Endothelial cell of umbilical vein (primary cell): Measurements from ENCODE around the gene NEMF. TPM values are rescaled to one million over a fixed set of nuclear protein-coding genes. Genes with fewer than 3 reads are reported as not detected.

ENCODE experiments used
- BruUV-seq: library from RNA; stranded (reverse); fragments of 400-500 nt; replicated peaks from 2 replicates; lab custom pipeline; 2021; lab: Mats Ljungman, UMichigan
- CTCF ChIA-PET: fragments of 300-600, 350-600 bp; sonication (Branson Sonifier 250); formaldehyde crosslinking; loops from one replicate; lab custom pipeline; 2021; ENCODE audit warnings: antibody characterized with exemption, inconsistent platforms; lab: Charles Lee
- POLR2A ChIA-PET: fragments of 300-600, 350-600 bp; sonication (Branson Sonifier 250); formaldehyde crosslinking; loops from one replicate; lab custom pipeline; 2021; ENCODE audit warnings: antibody characterized with exemption, inconsistent platforms; lab: Charles Lee
- DNase-seq: peaks from one replicate; pipeline ENCODE4 v3.0.0-alpha.2; 2011; ENCODE audit warnings: low read depth, low spot score
- FAIRE-seq: peaks from 2 replicates; lab custom pipeline; 2011; peaks lifted over from hg19 to GRCh38; lab: Jason Lieb, UNC
- H2AFZ ChIP-seq: 2 replicates; pipeline ENCODE4 v1.6.0; 2012; ENCODE audit warnings: low read depth, low read length, control low read depth, inconsistent platforms
- H3K27ac ChIP-seq: 2 replicates; pipeline ENCODE4 v1.5.1; 2011; ENCODE audit warnings: low read depth, mild to moderate bottlenecking, control low read depth, low read length, moderate library complexity; ENCODE audit not compliant: insufficient read depth
- H3K27me3 ChIP-seq, 2 experiments: 2 replicates each; pipeline versions ENCODE4 v1.6.0 to v1.6.1; 2011; ENCODE audit warnings: low read length in 2 of 2, mixed read lengths in 1 of 2; ENCODE audit not compliant: control insufficient read depth in 2 of 2, insufficient read depth in 2 of 2
- H3K36me3 ChIP-seq, 2 experiments: 2 replicates in 1 of 2; 3 replicates in 1 of 2; pipeline ENCODE4 v1.5.1; 2011; ENCODE audit warnings: low read length in 2 of 2, mild to moderate bottlenecking in 1 of 2, moderate library complexity in 1 of 2; ENCODE audit not compliant: control insufficient read depth in 2 of 2, insufficient read depth in 2 of 2; ENCODE audit errors: extremely low read depth in 1 of 2
- H3K4me1 ChIP-seq: 3 replicates; pipeline ENCODE4 v1.5.1; 2011; ENCODE audit warnings: mild to moderate bottlenecking, low read length; ENCODE audit not compliant: control insufficient read depth, insufficient read depth; ENCODE audit errors: extremely low read depth
- H3K4me2 ChIP-seq: 2 replicates; pipeline ENCODE4 v1.6.1; 2011; ENCODE audit warnings: low read length, control low read depth, mixed read lengths; ENCODE audit not compliant: insufficient read depth
- H3K4me3 ChIP-seq, 3 experiments: fragments of 200-600 bp in 1 of 3; sonication (generic), shearing (Covaris generic) in 1 of 3; replicated peaks in 1 of 3; 2 replicates each; pipeline ENCODE4 v1.5.1; 2011 to 2016; ENCODE audit warnings: control low read depth in 3 of 3, low read length in 3 of 3, mild to moderate bottlenecking in 2 of 3, inconsistent platforms in 1 of 3, low read depth in 1 of 3, moderate library complexity in 1 of 3; ENCODE audit not compliant: insufficient read depth in 1 of 3
- H3K79me2 ChIP-seq: 2 replicates; pipeline ENCODE4 v1.6.0; 2012; ENCODE audit warnings: low read length, inconsistent platforms; ENCODE audit not compliant: control insufficient read depth, insufficient read depth
- H3K9ac ChIP-seq: replicated peaks from 2 replicates; pipeline ENCODE3; 2011; ENCODE audit warnings: low read length, control low read depth; ENCODE audit not compliant: insufficient read depth; ENCODE audit errors: extremely low read depth
- H3K9me1 ChIP-seq: replicated peaks from 3 replicates; pipeline ENCODE4 v1.6.0; 2011; ENCODE audit warnings: mild to moderate bottlenecking, low read length; ENCODE audit not compliant: control insufficient read depth, insufficient read depth; ENCODE audit errors: extremely low read depth
- H3K9me3 ChIP-seq: replicated peaks from 2 replicates; pipeline ENCODE4 v1.5.1; 2012; ENCODE audit warnings: low read length, inconsistent platforms; ENCODE audit not compliant: control insufficient read depth, insufficient read depth
- H4K20me1 ChIP-seq: replicated peaks from 2 replicates; pipeline ENCODE3; 2011; ENCODE audit warnings: mild to moderate bottlenecking, low read length; ENCODE audit not compliant: control insufficient read depth, insufficient read depth; ENCODE audit errors: extremely low read depth
- EZH2 ChIP-seq: IDR thresholded peaks from 2 replicates; pipeline ENCODE4 v1.6.1; 2012; ENCODE audit warnings: borderline replicate concordance, low read depth, mild to moderate bottlenecking, moderate library complexity, low read length, inconsistent platforms; ENCODE audit not compliant: severe bottlenecking
- FOS ChIP-seq: IDR thresholded peaks from 2 replicates; pipeline ENCODE4 v1.6.1; 2011; ENCODE audit warnings: mild to moderate bottlenecking, low read length, moderate library complexity, borderline replicate concordance; ENCODE audit not compliant: insufficient read depth
- MAX ChIP-seq: IDR thresholded peaks from 2 replicates; pipeline ENCODE4 v1.6.1; 2011; ENCODE audit not compliant: insufficient read depth, insufficient read length
- MYC ChIP-seq: IDR thresholded peaks from one replicate; pipeline ENCODE4 v1.6.1; 2011; ENCODE audit warnings: mild to moderate bottlenecking, low read depth, low read length
- POLR2A ChIP-seq: IDR thresholded peaks from 2 replicates; pipeline ENCODE4 v1.6.1; 2012; ENCODE audit warnings: low read depth, mild to moderate bottlenecking, control low read depth, low read length
- POLR2AphosphoS5 ChIP-seq: IDR thresholded peaks from 2 replicates; pipeline ENCODE4 v1.6.1; 2012; ENCODE audit warnings: low read depth, mild to moderate bottlenecking, control low read depth, low read length, moderate library complexity; ENCODE audit not compliant: insufficient read depth
- dilution Hi-C: fragments of 300-500 bp; cut with MboI; formaldehyde crosslinking; loops from one replicate; pipeline ENCODE4 v1.15.0; 2019; ENCODE audit warnings: low sequenced_read_pairs; ENCODE audit not compliant: extremely low pct_ligation_motif_present
- intact Hi-C: fragments of 100-400 bp; cut with micrococcal nuclease; formaldehyde crosslinking; loops from one replicate; pipeline ENCODE4 v1.10.0; 2022
- polyA plus RNA-seq, 4 experiments: library from polyadenylated mRNA; depleted of rRNA in 3 of 4; stranded (reverse) in 3 of 4; unstranded in 1 of 4; fragments of >200 nt; gene quantifications; 2 replicates each; pipeline versions ENCODE4 v1.2.1 to v1.2.3, GENCODE V29; 2011 to 2012; ENCODE audit warnings: missing spikeins in 1 of 4
- total RNA-seq: library from RNA; stranded (reverse); gene quantifications from 2 replicates; pipeline ENCODE4 v1.2.3, GENCODE V29; 2021

The NEMF gene
- total and polyA plus RNA-seq, 2 donors (not counting 3 experiments of a cell fraction or from before 2014, with no cell fraction given) = 12.2 to 71.4 TPM

- TF ChIP-seq POLR2A (peak; percentile 91), EZH2 (no peak), FOS (no peak), MYC (peak; percentile 17), POLR2AphosphoS5 (peak; percentile 99), MAX (peak; percentile 65)
- Histone ChIP-seq H3K4me2 (peak within 1 kb of the TSS; percentile 94), H3K36me3 (peaks cover 0 to 5% of the 10 kb centered on the region in 2 experiments), H3K9ac (peak within 1 kb of the TSS; percentile 100), H3K9me1 (no peaks in the 10 kb centered on the region), H3K9me3 (no peaks in the 10 kb centered on the region), H2AFZ (peak within 1 kb of the TSS; percentile 86), H3K4me1 (peaks cover 31% of the 10 kb centered on the region), H4K20me1 (peaks cover 4% of the 10 kb centered on the region), H3K79me2 (peaks cover 48% of the 10 kb centered on the region), H3K27ac (peak within 1 kb of the TSS; percentile 98), H3K4me3 (peak within 1 kb of the TSS; percentile 27 to 92 (median 70)), H3K27me3 (no peaks in the 10 kb centered on the region)
- ChIA-PET CTCF (interaction anchor here (0.7 to 1.9 kb wide), 19 partner anchors 11 to 212 kb away, joined by 3 to 14 read pairs (median 4); partner anchors contain the start of gene NEMF), POLR2A (interaction anchor here (0.5 to 1.1 kb wide), 8 partner anchors 11 to 194 kb away, joined by 3 to 7 read pairs (median 4); no protein-coding TSS in a partner anchor)
- DNase-seq (peak; percentile 97), FAIRE-seq (peak; percentile 73)
- intact Hi-C loops (loop anchor here (1.0 to 2.0 kb wide), 7 partner anchors 16 to 213 kb away; no protein-coding TSS in a partner anchor), dilution Hi-C loops (no loop called here)
- no TSS peak for BruUV-seq
These were observed 40.2 kb upstream of the NEMF start, which contains the start of gene ARF6 for GRCh38 chr14:49892636-49893308. Gene ARF6, plus strand, starts transcription at chr14:49893082. Its CDS starts 655 bp downstream, at chr14:49893737.

DNA sequence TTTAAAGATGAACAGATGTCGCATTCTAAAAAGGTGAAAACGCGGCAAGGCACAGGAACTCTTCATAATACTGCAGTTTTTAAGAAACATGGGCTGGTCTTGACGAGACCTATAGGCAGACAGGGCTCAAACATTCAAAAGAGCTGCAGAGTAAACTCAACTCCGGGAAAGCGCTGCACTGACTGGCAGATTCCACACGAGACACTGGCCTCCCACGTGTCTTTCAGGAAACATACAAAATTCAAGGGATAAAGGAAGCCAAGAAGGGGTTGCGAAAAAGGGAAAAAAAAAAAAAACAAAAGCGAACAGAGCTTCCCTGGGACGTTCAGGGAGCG is 39.7 kb upstream of the NEMF start:
- Histone ChIP-seq H3K9me3 (no peaks in the 10 kb centered on the region), H3K36me3 (peaks cover 0 to 5% of the 10 kb centered on the region in 2 experiments), H4K20me1 (peaks cover 4% of the 10 kb centered on the region), H3K9ac (peak overlapping the region; percentile 100), H3K27ac (peak overlapping the region; percentile 98), H3K27me3 (no peaks in the 10 kb centered on the region), H3K9me1 (no peaks in the 10 kb centered on the region), H2AFZ (peak overlapping the region; percentile 86), H3K79me2 (peaks cover 43% of the 10 kb centered on the region), H3K4me2 (peak overlapping the region; percentile 78), H3K4me3 (peak overlapping the region; percentile 4 to 92 (median 61)), H3K4me1 (peaks cover 26% of the 10 kb centered on the region)
- peak; percentile 57 for FAIRE-seq
- intact Hi-C loops (loop anchor here (1.0 to 2.0 kb wide), 5 partner anchors 17 to 213 kb away; no protein-coding TSS in a partner anchor), dilution Hi-C loops (no loop called here)
- BruUV-seq = TSS peak; percentile 78
- peak; percentile 83 for DNase-seq
- TF ChIP-seq MYC (peak; percentile 57), MAX (peak; percentile 69), FOS (no peak)
- POLR2A ChIA-PET = interaction anchor here (0.7 to 1.1 kb wide), 8 partner anchors 11 to 176 kb away, joined by 3 to 7 read pairs (median 5); no protein-coding TSS in a partner anchor
- CTCF ChIA-PET = interaction anchor here (0.7 to 1.9 kb wide), 19 partner anchors 10 to 212 kb away, joined by 3 to 14 read pairs (median 4); partner anchors contain the start of gene NEMF
